ENCODE data around the gene PLA2G2C. TPM values are rescaled to one million over a fixed set of nuclear protein-coding genes. Genes with fewer than 3 reads are reported as not detected.
"Not testable (repeated sequence)": the region's sequence is repeated elsewhere in the genome, so short reads cannot be mapped to it uniquely, and the experiment has no call there.

Gene PLA2G2C
- polyA plus RNA-seq, 1 donor = 0.05 TPM

- no peak for DNase-seq (ENCODE audit: low read depth)
These were observed 51.3 kb downstream of the PLA2G2C start for GRCh38 chr1:20134995-20135394.

DNA sequence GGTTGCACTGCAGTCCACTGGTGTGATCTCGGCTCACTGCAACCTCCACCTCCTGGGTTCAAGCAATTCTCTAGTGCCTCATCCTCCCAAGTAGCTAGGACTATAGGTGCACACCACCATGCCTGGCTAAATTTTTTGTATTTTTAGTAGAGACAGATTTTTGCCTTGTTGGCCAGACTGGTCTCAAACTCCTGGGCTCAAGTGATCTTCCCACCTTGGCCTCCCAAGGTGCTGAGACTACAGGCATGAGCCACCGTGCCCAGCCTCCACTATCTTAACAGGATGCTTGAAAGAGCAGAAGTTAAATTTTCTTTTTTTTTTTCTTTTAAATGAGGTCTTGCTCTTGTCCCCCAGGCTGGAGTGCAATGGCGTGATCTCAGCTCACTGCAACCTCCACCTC, 55.8 kb downstream of the PLA2G2C start:
- not testable (repeated sequence) for DNase-seq (ENCODE audit: low read depth)

DNA sequence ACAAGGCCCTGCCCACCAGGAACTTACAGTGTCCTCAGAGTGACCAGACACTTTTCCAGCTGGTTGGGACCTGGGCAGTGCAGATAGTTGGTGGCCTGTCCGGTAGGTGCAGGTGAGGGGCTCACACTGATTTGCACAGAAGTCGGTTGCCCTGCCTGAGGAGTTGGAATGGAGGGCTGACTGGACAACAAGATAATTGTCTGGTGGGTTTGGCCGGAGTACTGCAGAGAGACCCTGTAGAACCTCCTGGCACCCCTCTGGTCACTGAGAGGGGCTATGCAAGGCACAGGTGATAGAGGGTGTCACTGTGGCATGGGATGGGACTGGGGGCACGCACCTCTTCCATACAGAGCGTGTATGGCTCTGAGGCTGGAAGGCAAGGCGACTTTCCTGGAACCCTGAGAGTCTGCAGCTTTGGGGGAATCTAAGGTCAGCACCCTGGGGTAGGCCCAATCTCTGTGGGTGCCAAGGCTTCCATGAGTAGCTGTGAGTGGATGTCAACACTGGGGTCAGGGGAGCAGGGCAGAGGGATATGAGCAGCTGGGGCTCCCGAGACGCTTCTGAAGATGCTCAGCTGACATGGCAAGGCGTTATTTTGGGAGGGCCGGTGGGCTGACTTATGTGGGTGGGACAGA, 59.4 kb downstream of the PLA2G2C start:
- no peak for DNase-seq (ENCODE audit: low read depth)

GRCh38 chr1:20126041-20126805, 60.1 kb downstream of the PLA2G2C start:
- no peak for DNase-seq (ENCODE audit: low read depth)

DNA sequence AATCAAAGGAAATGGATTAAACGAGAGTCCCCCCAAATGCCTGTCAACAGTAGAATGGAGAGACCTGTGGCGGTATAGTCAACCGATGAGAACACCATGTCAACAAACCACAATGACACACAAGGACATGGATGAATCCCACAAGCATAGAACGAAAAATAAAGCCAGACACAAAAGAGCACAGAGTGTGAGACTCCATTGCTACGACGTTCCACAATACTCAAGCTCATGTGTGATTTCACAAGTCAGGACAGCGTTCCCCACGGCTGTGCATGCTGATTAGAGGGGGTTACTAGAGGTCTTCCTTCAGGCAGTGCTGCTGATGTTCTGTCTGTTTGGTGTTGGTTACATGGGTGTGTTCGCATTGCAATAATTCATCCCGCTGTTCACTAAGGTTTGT, 61.2 kb downstream of the PLA2G2C start:
- DNase-seq (ENCODE audit: low read depth) = no peak

- no peak for DNase-seq (ENCODE audit: low read depth)
These were observed 61.8 kb downstream of the PLA2G2C start for GRCh38 chr1:20124456-20125057.

- no peak for DNase-seq (ENCODE audit: low read depth)
These were observed 62.4 kb downstream of the PLA2G2C start for GRCh38 chr1:20123722-20124455.

GRCh38 chr1:20120796-20121195, 65.5 kb downstream of the PLA2G2C start:
- no peak for DNase-seq (ENCODE audit: low read depth)

GRCh38 chr1:20119347-20119746, 67.0 kb downstream of the PLA2G2C start, which contains the start of gene PLA2G2D:
TSS of gene PLA2G2D (minus strand) at chr1:20119536. CDS start at chr1:20119498, 38 bp downstream.
- DNase-seq (ENCODE audit: low read depth) = no peak

GRCh38 chr1:20117236-20117635, 69.1 kb downstream of the PLA2G2C start:
- DNase-seq (ENCODE audit: low read depth) = no peak

- no peak for DNase-seq (ENCODE audit: low read depth)
These were observed 70.4 kb downstream of the PLA2G2C start for GRCh38 chr1:20115916-20116315.

GRCh38 chr1:20115479-20115878, 70.8 kb downstream of the PLA2G2C start:
- no peak for DNase-seq (ENCODE audit: low read depth)

GRCh38 chr1:20114021-20114648, 72.2 kb downstream of the PLA2G2C start:
- no peak for DNase-seq (ENCODE audit: low read depth)

Other genes starting within 250 kb of the PLA2G2C start
- gene PLA2G2A, start 206.9 kb downstream of the PLA2G2C start, polyA plus RNA-seq (ENCODE audit: insufficient read length) = 0.57 TPM
- gene PLA2G5, start 116.3 kb downstream of the PLA2G2C start, polyA plus RNA-seq (ENCODE audit: insufficient read length) = 0.25 TPM
- 0.05 TPM for gene PLA2G2D, start 67.0 kb downstream of the PLA2G2C start, polyA plus RNA-seq (ENCODE audit: insufficient read length)
- not detected for gene PLA2G2F, start 47.2 kb downstream of the PLA2G2C start, polyA plus RNA-seq (ENCODE audit: insufficient read length)
- gene UBXN10, start 422 bp downstream of the PLA2G2C start, polyA plus RNA-seq (ENCODE audit: insufficient read length) = 0.15 TPM
- 0.13 TPM for gene VWA5B1, start 104.4 kb upstream of the PLA2G2C start, polyA plus RNA-seq (ENCODE audit: insufficient read length)